A673 (cell line): Measurements from ENCODE around the gene VAV2. TPM values are rescaled to one million over a fixed set of nuclear protein-coding genes. Genes with fewer than 3 reads are reported as not detected.

Experiments used
- BruUV-seq: library from RNA; stranded (reverse); fragments of 400-500 nt; replicated peaks from 2 replicates; lab custom pipeline; 2021; lab: Mats Ljungman, UMichigan
- CTCF ChIA-PET: fragments of 300-600 bp; sonication (Branson Sonifier 250); formaldehyde crosslinking; loops from one replicate; lab custom pipeline; 2022; ENCODE audit warnings: antibody characterized with exemption; lab: Charles Lee
- POLR2A ChIA-PET: fragments of 300-600 bp; sonication (Branson Sonifier 250); formaldehyde crosslinking; loops from one replicate; lab custom pipeline; 2022; ENCODE audit warnings: antibody characterized with exemption; ENCODE audit not compliant: low non-redundant PET; lab: Charles Lee
- DNase-seq: peaks from one replicate; pipeline ENCODE4 v3.0.0-alpha.2; 2015; ENCODE audit warnings: low spot score
- H3K27ac ChIP-seq: fragments of 200-600 bp; sonication (generic); 2 replicates; pipeline ENCODE4 v1.5.1; 2016; ENCODE audit warnings: mixed run types, low read depth, mild to moderate bottlenecking, mixed read lengths, antibody characterized with exemption, low read length; ENCODE audit not compliant: poor library complexity, severe bottlenecking
- H3K27me3 ChIP-seq: fragments of 200-600 bp; sonication (generic); replicated peaks from 2 replicates; pipeline ENCODE4 v1.6.1; 2017; ENCODE audit warnings: mixed run types, low read depth, mild to moderate bottlenecking, mixed read lengths, antibody characterized with exemption, low read length; ENCODE audit not compliant: insufficient read depth, poor library complexity
- H3K36me3 ChIP-seq: fragments of 200-600 bp; sonication (generic); 2 replicates; pipeline ENCODE4 v1.6.1; 2016; ENCODE audit warnings: mixed run types, mild to moderate bottlenecking, mixed read lengths, antibody characterized with exemption, low read length; ENCODE audit not compliant: insufficient read depth, poor library complexity, severe bottlenecking
- H3K4me1 ChIP-seq: fragments of 200-600 bp; sonication (generic); 2 replicates; pipeline ENCODE4 v1.6.1; 2017; ENCODE audit warnings: mixed run types, mild to moderate bottlenecking, mixed read lengths, antibody characterized with exemption, low read length; ENCODE audit not compliant: insufficient read depth, poor library complexity, severe bottlenecking
- H3K4me3 ChIP-seq: fragments of 200-600 bp; sonication (generic); 2 replicates; pipeline ENCODE4 v1.5.1; 2016; ENCODE audit warnings: low read depth, mixed run types, mild to moderate bottlenecking, mixed read lengths, low read length; ENCODE audit not compliant: poor library complexity, severe bottlenecking
- H3K9me3 ChIP-seq: fragments of 200-600 bp; sonication (generic); 2 replicates; pipeline ENCODE4 v1.6.1; 2016; ENCODE audit warnings: mixed run types, low read depth, mild to moderate bottlenecking, mixed read lengths, antibody characterized with exemption, low read length; ENCODE audit not compliant: poor library complexity, severe bottlenecking
- EZH2 ChIP-seq: fragments of 200-600 bp; sonication (generic); IDR thresholded peaks from 2 replicates; pipeline ENCODE4 v1.6.1; 2017; ENCODE audit warnings: borderline replicate concordance, low read depth, mild to moderate bottlenecking, mixed read lengths, antibody characterized with exemption, low read length; ENCODE audit not compliant: poor library complexity, severe bottlenecking
- intact Hi-C: fragments of 100-400 bp; cut with micrococcal nuclease; formaldehyde crosslinking; loops from one replicate; pipeline ENCODE4 v1.10.0; 2022; ENCODE audit not compliant: unreplicated experiment
- total RNA-seq: library from RNA; stranded (reverse); gene quantifications from 2 replicates; pipeline ENCODE4 v1.2.3, GENCODE V29; 2021
- TF ChIP-seq, protein P1 (sequence below): fragments of 300-800, 200-600 bp; sonication (generic); conservative IDR thresholded peaks from 2 replicates; pipeline ENCODE4 v1.5.1; 2017; ENCODE audit warnings: low read depth, mild to moderate bottlenecking, antibody characterized with exemption, low read length, moderate library complexity, mixed read lengths

Gene VAV2
- total RNA-seq, 1 experiment from 2014 or later: 16.4 TPM

- POLR2A ChIA-PET: no interaction called here
- Histone ChIP-seq H3K4me3 (no peak overlapping the region), H3K4me1 (peaks cover 15% of the 10 kb centered on the region), H3K27me3 (no peaks in the 10 kb centered on the region), H3K9me3 (no peaks in the 10 kb centered on the region), H3K36me3 (no peaks in the 10 kb centered on the region), H3K27ac (no peak overlapping the region)
- no peak for DNase-seq
- intact Hi-C loops: no loop called here
- TF ChIP-seq EZH2: no peak
- no TSS peak for BruUV-seq
- CTCF ChIA-PET: interaction anchor here (0.6 kb wide), 1 partner anchor 1659 kb away, joined by 6 read pairs; no protein-coding TSS in a partner anchor
Measured at GRCh38 chr9:133822430-133823065, 169.6 kb downstream of the VAV2 start.

DNA sequence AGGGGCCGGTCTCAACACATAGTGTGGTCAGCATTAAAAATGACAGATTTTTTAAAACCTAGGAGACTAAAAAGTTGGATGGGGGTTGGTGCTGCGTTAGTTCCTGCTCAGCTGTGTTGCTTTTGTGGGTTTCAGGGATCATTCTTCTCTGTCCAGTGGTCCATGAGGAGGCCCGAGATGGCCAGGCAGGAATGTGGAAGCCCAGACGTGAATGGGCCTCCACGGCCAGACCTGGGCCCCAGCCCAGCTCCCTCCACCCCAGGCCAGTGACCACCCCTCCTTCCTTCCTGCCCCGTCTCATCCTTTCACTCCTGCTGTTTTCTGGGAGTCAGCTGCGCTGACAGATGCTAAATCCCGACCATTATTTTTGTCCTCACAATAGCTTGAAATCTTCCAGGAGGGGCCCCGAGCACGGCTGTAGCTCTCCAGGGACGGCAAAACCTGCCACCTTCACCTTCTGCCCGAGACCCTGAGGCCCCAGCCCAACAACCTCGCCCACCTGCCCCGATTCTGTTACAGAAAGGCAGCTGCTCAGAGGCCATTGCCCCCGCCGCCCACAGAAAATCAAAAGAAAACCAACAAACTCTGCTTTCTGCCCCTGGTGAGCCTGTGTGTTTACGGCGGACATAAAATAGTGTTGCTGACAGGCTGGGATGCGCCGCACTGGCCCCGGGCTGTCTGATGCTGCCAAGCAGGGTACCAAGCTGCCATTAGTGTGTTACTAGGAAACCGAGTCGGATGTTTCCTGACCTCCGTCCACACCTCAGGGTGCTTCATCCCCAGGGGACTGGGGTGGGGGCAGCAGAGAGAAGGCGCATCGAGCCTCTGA lies 170.3 kb downstream of the VAV2 start:
- Histone ChIP-seq H3K4me1 (peaks cover 15% of the 10 kb centered on the region), H3K9me3 (no peaks in the 10 kb centered on the region), H3K27me3 (no peaks in the 10 kb centered on the region), H3K4me3 (no peak overlapping the region), H3K27ac (no peak overlapping the region), H3K36me3 (no peaks in the 10 kb centered on the region)
- DNase-seq: no peak
- intact Hi-C loops: no loop called here
- ChIA-PET POLR2A (no interaction called here), CTCF (interaction anchor here (0.6 kb wide), 1 partner anchor 1660 kb away, joined by 6 read pairs; no protein-coding TSS in a partner anchor)
- TF ChIP-seq, protein P1, sequence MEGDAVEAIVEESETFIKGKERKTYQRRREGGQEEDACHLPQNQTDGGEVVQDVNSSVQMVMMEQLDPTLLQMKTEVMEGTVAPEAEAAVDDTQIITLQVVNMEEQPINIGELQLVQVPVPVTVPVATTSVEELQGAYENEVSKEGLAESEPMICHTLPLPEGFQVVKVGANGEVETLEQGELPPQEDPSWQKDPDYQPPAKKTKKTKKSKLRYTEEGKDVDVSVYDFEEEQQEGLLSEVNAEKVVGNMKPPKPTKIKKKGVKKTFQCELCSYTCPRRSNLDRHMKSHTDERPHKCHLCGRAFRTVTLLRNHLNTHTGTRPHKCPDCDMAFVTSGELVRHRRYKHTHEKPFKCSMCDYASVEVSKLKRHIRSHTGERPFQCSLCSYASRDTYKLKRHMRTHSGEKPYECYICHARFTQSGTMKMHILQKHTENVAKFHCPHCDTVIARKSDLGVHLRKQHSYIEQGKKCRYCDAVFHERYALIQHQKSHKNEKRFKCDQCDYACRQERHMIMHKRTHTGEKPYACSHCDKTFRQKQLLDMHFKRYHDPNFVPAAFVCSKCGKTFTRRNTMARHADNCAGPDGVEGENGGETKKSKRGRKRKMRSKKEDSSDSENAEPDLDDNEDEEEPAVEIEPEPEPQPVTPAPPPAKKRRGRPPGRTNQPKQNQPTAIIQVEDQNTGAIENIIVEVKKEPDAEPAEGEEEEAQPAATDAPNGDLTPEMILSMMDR: no peak
- TF ChIP-seq EZH2: no peak
- BruUV-seq: no TSS peak

DNA sequence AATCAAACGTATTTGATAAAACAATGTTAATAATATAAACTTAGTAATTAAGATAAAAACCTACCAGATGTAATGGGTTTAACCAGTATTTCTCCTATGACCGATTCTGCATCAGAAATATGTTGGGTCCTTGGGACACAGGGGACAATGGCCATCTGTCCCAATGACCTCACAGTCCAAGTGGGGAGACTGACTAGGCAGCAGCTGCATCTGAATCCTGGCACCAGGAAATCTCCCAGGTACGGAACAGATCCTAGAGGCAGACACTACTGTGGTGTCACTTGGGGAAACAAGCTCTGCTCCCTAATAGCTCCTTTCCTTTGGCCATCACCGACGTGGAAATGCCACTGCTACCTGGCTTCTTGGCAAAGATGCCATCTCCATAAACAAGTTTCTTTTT lies 172.2 kb downstream of the VAV2 start:
- H3K4me1 ChIP-seq: no peaks in the 10 kb centered on the region
- intact Hi-C loops: no loop called here
- DNase-seq: no peak
- ChIA-PET POLR2A (no interaction called here), CTCF (no interaction called here)
- no peaks in the 10 kb centered on the region for H3K27me3 ChIP-seq
- no peak overlapping the region for H3K4me3 ChIP-seq
- no peaks in the 10 kb centered on the region for H3K9me3 ChIP-seq
- no TSS peak for BruUV-seq
- TF ChIP-seq EZH2: no peak
- TF ChIP-seq, protein P1: no peak
- H3K36me3 ChIP-seq: no peaks in the 10 kb centered on the region
- H3K27ac ChIP-seq: no peak overlapping the region
